OCI-LY7 (cell line): ENCODE results near the gene ATAD3A. TPM values are rescaled to one million over a fixed set of nuclear protein-coding genes. Genes with fewer than 3 reads are reported as not detected.
"Not testable (repeated sequence)": the region's sequence is repeated elsewhere in the genome, so short reads cannot be mapped to it uniquely, and the experiment has no call there.

ENCODE experiments used
- BruUV-seq: library from RNA; stranded (reverse); fragments of 400-500 nt; replicated peaks from 2 replicates; lab custom pipeline; 2021; lab: Mats Ljungman, UMichigan
- CTCF ChIA-PET: fragments of 300-600 bp; sonication (Branson Sonifier 250); formaldehyde crosslinking; loops from one replicate; lab custom pipeline; 2022; ENCODE audit warnings: antibody characterized with exemption; ENCODE audit not compliant: unreplicated experiment; lab: Charles Lee
- POLR2A ChIA-PET: fragments of 300-600 bp; sonication (Branson Sonifier 250); formaldehyde crosslinking; loops from one replicate; lab custom pipeline; 2022; ENCODE audit warnings: antibody characterized with exemption; lab: Charles Lee
- DNase-seq: peaks from one replicate; pipeline ENCODE4 v3.0.0-alpha.2; 2015; ENCODE audit warnings: low spot score
- H2AFZ ChIP-seq: fragments of 200-600 bp; sonication (generic), shearing (Covaris generic); 2 replicates; pipeline ENCODE4 v1.6.1; 2014; ENCODE audit warnings: mild to moderate bottlenecking, antibody characterized with exemption, low read length, moderate library complexity
- H3K27ac ChIP-seq: fragments of 200-600 bp; sonication (generic); 2 replicates; pipeline ENCODE4 v1.5.1; 2014; ENCODE audit warnings: mixed run types, low read depth, mild to moderate bottlenecking, moderate library complexity, low read length, inconsistent platforms; ENCODE audit not compliant: poor library complexity, severe bottlenecking
- H3K36me3 ChIP-seq: fragments of 200-600 bp; sonication (generic); 2 replicates; pipeline ENCODE4 v1.6.1; 2014; ENCODE audit warnings: mild to moderate bottlenecking, antibody characterized with exemption, low read length, moderate library complexity, mixed read lengths; ENCODE audit not compliant: insufficient read depth
- H3K4me1 ChIP-seq: fragments of 200-600 bp; sonication (generic); 2 replicates; pipeline ENCODE4 v1.5.1; 2014; ENCODE audit warnings: mild to moderate bottlenecking, low read length; ENCODE audit not compliant: insufficient read depth, poor library complexity, severe bottlenecking
- H3K4me2 ChIP-seq: fragments of 200-600 bp; sonication (generic); 2 replicates; pipeline ENCODE4 v1.6.1; 2014; ENCODE audit warnings: mild to moderate bottlenecking, low read length
- H3K4me3 ChIP-seq: fragments of 200-600 bp; sonication (generic); 2 replicates; pipeline ENCODE4 v1.5.1; 2014; ENCODE audit warnings: mild to moderate bottlenecking, low read depth, low read length; ENCODE audit not compliant: poor library complexity, severe bottlenecking
- H3K79me2 ChIP-seq: fragments of 200-600 bp; sonication (generic); 2 replicates; pipeline ENCODE4 v1.6.1; 2016; ENCODE audit warnings: low read depth, mild to moderate bottlenecking, low read length, moderate library complexity, mixed read lengths; ENCODE audit not compliant: insufficient read depth
- H3K9me2 ChIP-seq: fragments of 200-600 bp; sonication (generic); 2 replicates; pipeline ENCODE4 v1.6.1; 2016; ENCODE audit warnings: mild to moderate bottlenecking, low read length, mixed read lengths; ENCODE audit not compliant: insufficient read depth
- H3K9me3 ChIP-seq: fragments of 200-600 bp; sonication (generic); 2 replicates; pipeline ENCODE4 v1.6.1; 2014; ENCODE audit warnings: mild to moderate bottlenecking, mixed run types, low read length, mixed read lengths
- H4K20me1 ChIP-seq: fragments of 200-600 bp; sonication (generic); 2 replicates; pipeline ENCODE4 v1.6.1; 2014; ENCODE audit warnings: mild to moderate bottlenecking, antibody characterized with exemption, low read length, moderate library complexity, mixed read lengths; ENCODE audit not compliant: insufficient read depth
- CTCF ChIP-seq: fragments of 200-600 bp; sonication (generic); conservative IDR thresholded peaks from 2 replicates; pipeline ENCODE4 v1.5.1; 2014; ENCODE audit warnings: mild to moderate bottlenecking, antibody characterized with exemption, low read length, moderate library complexity, mixed read lengths
- EZH2phosphoT487 ChIP-seq: fragments of 200-600 bp; sonication (generic); IDR thresholded peaks from 2 replicates; pipeline ENCODE4 v1.6.1; 2018; ENCODE audit warnings: low read depth, borderline replicate concordance, mild to moderate bottlenecking, mixed run types, antibody characterized with exemption, low read length, moderate library complexity, mixed read lengths
- intact Hi-C: fragments of 100-400 bp; cut with micrococcal nuclease; formaldehyde crosslinking; loops from one replicate; pipeline ENCODE4 v1.10.0; 2022; ENCODE audit not compliant: unreplicated experiment
- total RNA-seq, 2 experiments: library from RNA; depleted of rRNA in 1 of 2; stranded (reverse); fragments of >200 nt in 1 of 2; shearing (Covaris generic) in 1 of 2; gene quantifications; 2 replicates each; pipeline ENCODE4 v1.2.3, GENCODE V29; 2014 to 2022

ATAD3A gene
- total RNA-seq, 2 experiments from 2014 or later = 81.9 to 88.6 TPM

GRCh38 chr1:1533894-1534291 is 21.9 kb downstream of the ATAD3A start:
- intact Hi-C loops, H3K27ac ChIP-seq, H3K4me3 ChIP-seq, POLR2A ChIA-PET, BruUV-seq, H4K20me1 ChIP-seq, H3K4me1 ChIP-seq, DNase-seq, H2AFZ ChIP-seq, H3K9me3 ChIP-seq, H3K79me2 ChIP-seq, CTCF ChIA-PET, H3K9me2 ChIP-seq, H3K4me2 ChIP-seq: not testable (repeated sequence)
- H3K36me3 ChIP-seq = peaks cover 41% of the 10 kb centered on the region

GRCh38 chr1:1534401-1535154 is 22.6 kb downstream of the ATAD3A start:
- H3K4me2 ChIP-seq = no peak overlapping the region
- no peak overlapping the region for H3K4me3 ChIP-seq
- H4K20me1 ChIP-seq = no peaks in the 10 kb centered on the region
- no peak for DNase-seq
- no peak overlapping the region for H2AFZ ChIP-seq
- BruUV-seq = no TSS peak
- 0 out of 2 replicates have a peak, but pooled peaks cover 4% of the 10 kb centered on the region for H3K9me3 ChIP-seq
- intact Hi-C loops = no loop called here
- TF ChIP-seq CTCF (no peak), EZH2phosphoT487 (no peak)
- ChIA-PET POLR2A (no interaction called here), CTCF (no interaction called here)
- H3K4me1 ChIP-seq = no peaks in the 10 kb centered on the region
- H3K36me3 ChIP-seq = peaks cover 35% of the 10 kb centered on the region
- no peak overlapping the region for H3K27ac ChIP-seq
- no peaks in the 10 kb centered on the region for H3K79me2 ChIP-seq
- no peaks in the 10 kb centered on the region for H3K9me2 ChIP-seq

- ChIA-PET CTCF (no interaction called here), POLR2A (no interaction called here)
- no peaks in the 10 kb centered on the region for H3K4me1 ChIP-seq
- no peaks in the 10 kb centered on the region for H3K79me2 ChIP-seq
- no peak overlapping the region for H2AFZ ChIP-seq
- peaks cover 26% of the 10 kb centered on the region for H3K36me3 ChIP-seq
- no peak for DNase-seq
- H3K4me3 ChIP-seq = no peak overlapping the region
- no peaks in the 10 kb centered on the region for H3K9me2 ChIP-seq
- no peaks in the 10 kb centered on the region for H4K20me1 ChIP-seq
- TF ChIP-seq CTCF = no peak
- TF ChIP-seq EZH2phosphoT487 = no peak
- no peak overlapping the region for H3K4me2 ChIP-seq
- H3K9me3 ChIP-seq = 0 out of 2 replicates have a peak, but pooled peaks cover 4% of the 10 kb centered on the region
- BruUV-seq = no TSS peak
- H3K27ac ChIP-seq = no peak overlapping the region
- intact Hi-C loops = no loop called here
These were observed 23.4 kb downstream of the ATAD3A start for GRCh38 chr1:1535201-1536018.
